B cell (primary cell): Measurements from ENCODE around the gene CFAP74.

Source experiments
- CTCF ChIP-seq: fragments of 200-600 bp; IDR thresholded peaks from one replicate; pipeline ENCODE4 v1.8.0; 2022; ENCODE audit warnings: antibody characterized with exemption, mild to moderate bottlenecking
- EZH2 ChIP-seq: IDR thresholded peaks from 2 replicates; pipeline ENCODE4 v1.6.1; 2012; ENCODE audit warnings: borderline replicate concordance, low read depth, mild to moderate bottlenecking, moderate library complexity, low read length; ENCODE audit not compliant: insufficient read depth, poor library complexity, severe bottlenecking

- TF ChIP-seq CTCF, result no peak
- no peak for TF ChIP-seq EZH2
Measured at GRCh38 chr1:1979482-1980165, 24.0 kb downstream of the CFAP74 start.
